ENCODE results near the gene GBF1.

DNA sequence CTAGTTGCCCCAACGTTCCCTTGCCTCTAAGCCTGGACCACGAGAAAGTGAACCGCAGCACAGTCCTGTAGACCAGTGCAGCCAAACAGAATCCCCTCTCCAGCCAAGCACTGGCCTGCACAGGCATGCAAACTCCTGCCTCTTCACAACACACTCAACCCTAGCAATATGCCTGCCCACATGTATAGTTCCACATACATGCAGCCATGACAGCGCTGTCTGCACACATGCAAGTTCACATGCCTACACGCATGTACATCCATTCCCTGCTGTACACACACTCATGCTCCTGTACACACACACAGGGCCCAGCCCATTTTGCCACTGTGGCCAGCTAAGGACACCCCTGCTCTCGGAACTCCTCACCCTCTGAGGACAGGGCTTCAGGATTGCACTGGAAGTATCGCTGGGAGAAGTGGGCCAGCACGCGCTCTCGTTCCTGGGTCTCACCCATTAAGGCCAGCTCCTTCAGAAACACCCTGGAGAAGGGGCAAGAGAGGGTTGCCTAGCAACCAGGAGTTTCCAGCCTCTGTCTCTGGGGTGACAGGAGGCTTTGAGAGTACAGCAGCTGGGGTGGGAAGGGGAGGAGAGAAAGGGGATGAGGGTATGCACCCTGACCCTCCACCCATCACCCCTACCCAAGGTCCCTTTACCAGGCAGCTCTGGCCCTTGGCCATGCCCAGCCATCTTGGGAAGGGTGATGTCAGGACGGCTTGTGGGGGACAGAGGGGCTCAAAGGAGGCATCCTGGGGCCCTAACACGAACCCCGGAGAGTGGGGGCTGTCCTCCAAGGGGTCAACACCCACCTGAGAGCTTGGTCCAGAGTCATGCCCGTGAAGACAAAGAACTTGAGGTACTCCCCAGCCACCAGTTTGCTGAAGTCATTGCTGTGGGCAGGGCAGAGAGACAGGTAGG is 166.3 kb downstream of the GBF1 start:
- TF ChIP-seq, protein P1, sequence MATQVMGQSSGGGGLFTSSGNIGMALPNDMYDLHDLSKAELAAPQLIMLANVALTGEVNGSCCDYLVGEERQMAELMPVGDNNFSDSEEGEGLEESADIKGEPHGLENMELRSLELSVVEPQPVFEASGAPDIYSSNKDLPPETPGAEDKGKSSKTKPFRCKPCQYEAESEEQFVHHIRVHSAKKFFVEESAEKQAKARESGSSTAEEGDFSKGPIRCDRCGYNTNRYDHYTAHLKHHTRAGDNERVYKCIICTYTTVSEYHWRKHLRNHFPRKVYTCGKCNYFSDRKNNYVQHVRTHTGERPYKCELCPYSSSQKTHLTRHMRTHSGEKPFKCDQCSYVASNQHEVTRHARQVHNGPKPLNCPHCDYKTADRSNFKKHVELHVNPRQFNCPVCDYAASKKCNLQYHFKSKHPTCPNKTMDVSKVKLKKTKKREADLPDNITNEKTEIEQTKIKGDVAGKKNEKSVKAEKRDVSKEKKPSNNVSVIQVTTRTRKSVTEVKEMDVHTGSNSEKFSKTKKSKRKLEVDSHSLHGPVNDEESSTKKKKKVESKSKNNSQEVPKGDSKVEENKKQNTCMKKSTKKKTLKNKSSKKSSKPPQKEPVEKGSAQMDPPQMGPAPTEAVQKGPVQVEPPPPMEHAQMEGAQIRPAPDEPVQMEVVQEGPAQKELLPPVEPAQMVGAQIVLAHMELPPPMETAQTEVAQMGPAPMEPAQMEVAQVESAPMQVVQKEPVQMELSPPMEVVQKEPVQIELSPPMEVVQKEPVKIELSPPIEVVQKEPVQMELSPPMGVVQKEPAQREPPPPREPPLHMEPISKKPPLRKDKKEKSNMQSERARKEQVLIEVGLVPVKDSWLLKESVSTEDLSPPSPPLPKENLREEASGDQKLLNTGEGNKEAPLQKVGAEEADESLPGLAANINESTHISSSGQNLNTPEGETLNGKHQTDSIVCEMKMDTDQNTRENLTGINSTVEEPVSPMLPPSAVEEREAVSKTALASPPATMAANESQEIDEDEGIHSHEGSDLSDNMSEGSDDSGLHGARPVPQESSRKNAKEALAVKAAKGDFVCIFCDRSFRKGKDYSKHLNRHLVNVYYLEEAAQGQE (IDR thresholded peaks at IDR 0.05; ENCODE audit: insufficient replicate concordance, low read depth) = no peak
- no peak for TF ChIP-seq POLR2AphosphoS5 (IDR thresholded peaks at IDR 0.05; ENCODE audit: low read depth)
